Measurements from ENCODE around the gene C9orf72.

DNA sequence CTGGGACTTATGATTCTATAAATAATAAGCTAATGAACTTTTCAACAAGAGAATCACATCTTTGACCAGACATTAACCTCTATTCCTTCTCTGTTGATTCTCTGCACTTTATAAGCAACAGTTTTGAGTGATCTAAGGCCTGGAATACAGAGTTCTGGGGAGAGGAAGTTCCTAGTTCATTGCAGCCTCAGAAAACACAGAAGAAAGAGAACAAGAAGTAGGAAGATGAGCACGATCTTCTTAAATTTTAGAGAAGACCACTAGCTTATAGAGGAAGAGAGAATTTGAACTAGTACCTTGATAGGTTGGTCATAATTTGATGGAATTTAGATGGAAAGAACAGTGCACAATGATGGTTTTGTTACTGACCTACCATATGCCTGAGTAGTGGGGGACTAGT lies 8.5 kb upstream of the C9orf72 start:
- TF ChIP-seq, protein P1, sequence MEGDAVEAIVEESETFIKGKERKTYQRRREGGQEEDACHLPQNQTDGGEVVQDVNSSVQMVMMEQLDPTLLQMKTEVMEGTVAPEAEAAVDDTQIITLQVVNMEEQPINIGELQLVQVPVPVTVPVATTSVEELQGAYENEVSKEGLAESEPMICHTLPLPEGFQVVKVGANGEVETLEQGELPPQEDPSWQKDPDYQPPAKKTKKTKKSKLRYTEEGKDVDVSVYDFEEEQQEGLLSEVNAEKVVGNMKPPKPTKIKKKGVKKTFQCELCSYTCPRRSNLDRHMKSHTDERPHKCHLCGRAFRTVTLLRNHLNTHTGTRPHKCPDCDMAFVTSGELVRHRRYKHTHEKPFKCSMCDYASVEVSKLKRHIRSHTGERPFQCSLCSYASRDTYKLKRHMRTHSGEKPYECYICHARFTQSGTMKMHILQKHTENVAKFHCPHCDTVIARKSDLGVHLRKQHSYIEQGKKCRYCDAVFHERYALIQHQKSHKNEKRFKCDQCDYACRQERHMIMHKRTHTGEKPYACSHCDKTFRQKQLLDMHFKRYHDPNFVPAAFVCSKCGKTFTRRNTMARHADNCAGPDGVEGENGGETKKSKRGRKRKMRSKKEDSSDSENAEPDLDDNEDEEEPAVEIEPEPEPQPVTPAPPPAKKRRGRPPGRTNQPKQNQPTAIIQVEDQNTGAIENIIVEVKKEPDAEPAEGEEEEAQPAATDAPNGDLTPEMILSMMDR (IDR thresholded peaks at IDR 0.05), result no peak
- no peak for TF ChIP-seq POLR2A (IDR thresholded peaks at IDR 0.05)

Data from adrenal gland (tissue), 5 donors.